ENCODE data around the gene PIK3CG.
"Not testable (repeated sequence)": the region's sequence is repeated elsewhere in the genome, so short reads cannot be mapped to it uniquely, and the experiment has no call there.

PIK3CG gene

DNA sequence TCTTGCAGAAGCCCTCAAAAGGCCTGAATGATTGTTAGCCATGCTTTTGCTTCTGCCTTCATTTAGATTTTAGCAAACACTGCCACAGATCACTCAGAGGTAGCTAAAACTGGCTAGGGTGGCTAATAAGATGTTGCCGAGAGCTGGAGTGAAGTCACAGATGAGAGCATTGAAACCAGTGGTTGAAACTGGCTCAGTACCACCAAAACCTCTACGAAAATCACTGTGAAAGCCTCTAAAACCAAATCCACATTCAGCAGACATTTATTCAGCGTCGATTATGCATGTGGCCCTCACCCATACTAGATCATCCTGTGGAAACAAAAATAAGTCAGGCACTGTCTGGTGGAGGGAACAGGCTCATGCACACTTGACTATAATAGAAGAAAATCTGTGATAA lies 50.8 kb downstream of the PIK3CG start:
- no peaks in the 10 kb centered on the region for H3K27me3 ChIP-seq
- TF ChIP-seq, protein P1, sequence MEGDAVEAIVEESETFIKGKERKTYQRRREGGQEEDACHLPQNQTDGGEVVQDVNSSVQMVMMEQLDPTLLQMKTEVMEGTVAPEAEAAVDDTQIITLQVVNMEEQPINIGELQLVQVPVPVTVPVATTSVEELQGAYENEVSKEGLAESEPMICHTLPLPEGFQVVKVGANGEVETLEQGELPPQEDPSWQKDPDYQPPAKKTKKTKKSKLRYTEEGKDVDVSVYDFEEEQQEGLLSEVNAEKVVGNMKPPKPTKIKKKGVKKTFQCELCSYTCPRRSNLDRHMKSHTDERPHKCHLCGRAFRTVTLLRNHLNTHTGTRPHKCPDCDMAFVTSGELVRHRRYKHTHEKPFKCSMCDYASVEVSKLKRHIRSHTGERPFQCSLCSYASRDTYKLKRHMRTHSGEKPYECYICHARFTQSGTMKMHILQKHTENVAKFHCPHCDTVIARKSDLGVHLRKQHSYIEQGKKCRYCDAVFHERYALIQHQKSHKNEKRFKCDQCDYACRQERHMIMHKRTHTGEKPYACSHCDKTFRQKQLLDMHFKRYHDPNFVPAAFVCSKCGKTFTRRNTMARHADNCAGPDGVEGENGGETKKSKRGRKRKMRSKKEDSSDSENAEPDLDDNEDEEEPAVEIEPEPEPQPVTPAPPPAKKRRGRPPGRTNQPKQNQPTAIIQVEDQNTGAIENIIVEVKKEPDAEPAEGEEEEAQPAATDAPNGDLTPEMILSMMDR (IDR thresholded peaks at IDR 0.05) = no peak
- peaks cover 11% of the 10 kb centered on the region for H3K36me3 ChIP-seq
- H3K4me1 ChIP-seq (ENCODE audit: control insufficient read depth in 1 of 2, insufficient read depth in 1 of 2, low read depth in 1 of 2, low read length in 1 of 2) = no peaks in the 10 kb centered on the region
- H3K4me3 ChIP-seq (ENCODE audit: low read depth in 1 of 2, low read length in 1 of 2) = no peak overlapping the region
- H3K9me3 ChIP-seq = no peaks in the 10 kb centered on the region
- no peak overlapping the region for H3K27ac ChIP-seq

DNA sequence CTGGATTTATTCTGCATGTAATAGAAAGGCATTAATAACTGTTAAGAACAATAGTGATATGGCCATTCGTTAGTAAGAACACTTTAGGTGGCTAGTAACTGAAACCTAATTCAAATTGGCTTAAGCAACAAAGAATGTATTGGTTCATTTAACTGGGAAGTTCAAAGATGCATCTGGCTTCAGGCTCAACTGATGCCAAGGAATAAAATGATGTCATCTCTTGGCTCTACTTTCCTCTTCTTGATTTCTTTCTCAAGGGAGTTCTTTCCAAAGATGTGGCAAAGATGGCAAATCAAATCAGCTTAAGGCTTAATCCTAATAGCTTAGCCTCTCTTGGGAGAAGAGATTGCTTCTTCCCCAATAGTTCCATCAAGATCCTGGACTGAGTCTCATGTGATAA lies 51.6 kb downstream of the PIK3CG start:
- Histone ChIP-seq H3K4me1 (ENCODE audit: control insufficient read depth in 1 of 2, insufficient read depth in 1 of 2, low read depth in 1 of 2, low read length in 1 of 2) (no peaks in the 10 kb centered on the region), H3K4me3 (ENCODE audit: low read depth in 1 of 2, low read length in 1 of 2) (no peak overlapping the region), H3K36me3 (peaks cover 5% of the 10 kb centered on the region), H3K27ac (no peak overlapping the region), H3K27me3 (no peaks in the 10 kb centered on the region), H3K9me3 (no peaks in the 10 kb centered on the region)
- TF ChIP-seq, protein P1 (IDR thresholded peaks at IDR 0.05) = no peak

DNA sequence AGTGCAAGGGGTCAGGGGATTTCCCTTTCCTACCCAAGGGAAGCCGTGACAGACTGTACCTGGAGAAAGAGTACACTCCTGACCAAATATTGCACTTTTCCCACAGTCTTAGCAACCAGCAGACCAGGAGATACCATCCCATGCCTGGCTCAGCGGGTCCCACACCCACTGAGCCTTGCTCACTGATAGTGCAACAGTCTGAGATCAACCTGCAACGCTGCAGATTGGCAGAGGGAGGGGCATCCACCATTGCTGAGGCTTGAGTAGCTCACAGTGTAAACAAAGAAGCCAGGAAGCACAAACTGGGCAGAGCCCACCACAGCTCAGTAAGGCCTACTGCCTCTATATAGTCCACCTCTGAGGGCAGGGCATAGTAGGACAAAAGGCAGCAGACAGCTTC lies 53.9 kb downstream of the PIK3CG start:
- Histone ChIP-seq H3K36me3 (peaks cover 3% of the 10 kb centered on the region), H3K27me3 (no peaks in the 10 kb centered on the region), H3K4me3 (ENCODE audit: low read depth in 1 of 2, low read length in 1 of 2) (no peak overlapping the region), H3K27ac (no peak overlapping the region), H3K9me3 (no peaks in the 10 kb centered on the region), H3K4me1 (ENCODE audit: control insufficient read depth in 1 of 2, insufficient read depth in 1 of 2, low read depth in 1 of 2, low read length in 1 of 2) (no peaks in the 10 kb centered on the region)
- TF ChIP-seq, protein P1 (IDR thresholded peaks at IDR 0.05) = no peak

DNA sequence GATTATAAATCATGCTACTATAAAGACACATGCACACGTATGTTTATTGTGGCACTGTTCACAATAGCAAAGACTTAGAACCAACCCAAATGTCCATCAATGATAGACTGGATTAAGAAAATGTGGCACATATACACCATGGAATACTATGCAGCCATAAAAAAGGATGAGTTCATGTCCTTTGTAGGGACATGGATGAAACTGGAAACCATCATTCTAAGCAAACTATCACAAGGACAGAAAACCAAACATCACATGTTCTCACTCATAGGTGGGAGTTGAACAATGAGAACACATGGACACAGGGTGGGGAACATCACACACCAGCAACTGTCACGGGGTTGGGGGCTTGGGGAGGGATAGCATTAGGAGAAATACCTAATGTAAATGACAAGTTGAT lies 59.4 kb downstream of the PIK3CG start:
- H3K4me1 ChIP-seq (ENCODE audit: control insufficient read depth in 1 of 2, insufficient read depth in 1 of 2, low read depth in 1 of 2, low read length in 1 of 2); H3K27me3 ChIP-seq; H3K9me3 ChIP-seq; H3K27ac ChIP-seq; H3K36me3 ChIP-seq; H3K4me3 ChIP-seq (ENCODE audit: low read depth in 1 of 2, low read length in 1 of 2): not testable (repeated sequence)

DNA sequence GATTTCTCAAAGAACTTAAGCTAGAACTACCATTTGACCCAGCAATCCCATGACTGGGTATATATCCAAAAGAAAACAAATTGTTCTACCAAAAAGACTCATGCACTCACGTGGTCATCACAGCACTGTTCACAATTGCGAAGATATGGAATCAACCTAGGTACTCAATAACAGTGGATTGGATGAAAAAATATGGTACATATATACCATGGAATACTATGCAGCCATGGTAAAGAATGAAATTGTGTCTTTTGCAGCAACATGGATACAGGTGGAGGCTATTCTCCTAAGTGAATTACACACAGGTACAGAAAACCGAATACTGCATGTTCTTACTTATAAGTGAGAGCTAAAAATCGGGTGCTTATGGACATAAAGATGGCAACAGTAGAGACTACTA lies 61.8 kb downstream of the PIK3CG start:
- no peaks in the 10 kb centered on the region for H3K27me3 ChIP-seq
- no peak overlapping the region for H3K27ac ChIP-seq
- no peak overlapping the region for H3K4me3 ChIP-seq (ENCODE audit: low read depth in 1 of 2, low read length in 1 of 2)
- no peaks in the 10 kb centered on the region for H3K9me3 ChIP-seq
- no peaks in the 10 kb centered on the region for H3K4me1 ChIP-seq (ENCODE audit: control insufficient read depth in 1 of 2, insufficient read depth in 1 of 2, low read depth in 1 of 2, low read length in 1 of 2)
- TF ChIP-seq, protein P1 (IDR thresholded peaks at IDR 0.05) = no peak
- H3K36me3 ChIP-seq = no peaks in the 10 kb centered on the region

DNA sequence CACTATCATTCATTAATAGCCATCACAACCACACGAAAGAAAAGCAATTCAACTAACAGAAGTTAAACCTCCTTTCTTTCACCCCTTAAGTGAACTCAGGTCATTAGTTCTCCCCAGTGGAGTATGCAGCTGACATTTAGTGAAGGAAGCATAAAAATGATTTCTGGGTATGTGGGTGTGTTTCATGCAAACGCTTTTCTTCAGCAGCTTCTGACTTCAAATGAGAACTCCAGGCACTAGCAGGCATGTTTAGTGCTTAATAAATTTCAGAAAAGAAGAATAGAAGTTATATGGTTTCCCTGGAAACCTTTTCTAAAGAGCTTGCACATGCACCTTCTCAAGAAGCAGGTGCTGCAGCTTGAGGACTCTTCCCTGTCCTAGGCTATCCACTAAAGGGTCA lies 62.5 kb downstream of the PIK3CG start:
- Histone ChIP-seq H3K9me3 (no peaks in the 10 kb centered on the region), H3K36me3 (no peaks in the 10 kb centered on the region), H3K27me3 (no peaks in the 10 kb centered on the region), H3K4me3 (ENCODE audit: low read depth in 1 of 2, low read length in 1 of 2) (no peak overlapping the region), H3K27ac (no peak overlapping the region), H3K4me1 (ENCODE audit: control insufficient read depth in 1 of 2, insufficient read depth in 1 of 2, low read depth in 1 of 2, low read length in 1 of 2) (no peaks in the 10 kb centered on the region)
- TF ChIP-seq, protein P1 (IDR thresholded peaks at IDR 0.05) = no peak

DNA sequence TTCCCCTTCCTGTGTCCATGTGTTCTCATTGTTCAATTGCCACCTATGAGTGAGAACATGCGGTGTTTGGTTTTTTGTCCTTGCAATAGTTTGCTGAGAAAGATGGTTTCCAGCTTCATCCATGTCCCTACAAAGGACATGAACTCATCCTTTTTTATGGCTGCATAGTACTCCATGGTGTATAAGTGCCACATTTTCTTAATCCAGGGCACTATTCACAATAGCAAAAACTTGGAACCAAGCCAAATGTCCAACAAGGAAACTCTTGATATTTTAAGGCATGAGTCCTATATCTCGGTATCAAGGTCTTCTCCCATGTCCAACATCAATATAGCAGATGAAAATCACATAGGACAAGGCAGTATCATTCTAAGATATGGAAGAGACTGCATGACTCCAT lies 64.5 kb downstream of the PIK3CG start:
- H3K27ac ChIP-seq; H3K9me3 ChIP-seq; H3K27me3 ChIP-seq; H3K4me1 ChIP-seq (ENCODE audit: control insufficient read depth in 1 of 2, insufficient read depth in 1 of 2, low read depth in 1 of 2, low read length in 1 of 2); H3K36me3 ChIP-seq; H3K4me3 ChIP-seq (ENCODE audit: low read depth in 1 of 2, low read length in 1 of 2): not testable (repeated sequence)

Measured in neutrophil (primary cell).